ENCODE measurements around the gene PTPRZ1. TPM values are rescaled to one million over a fixed set of nuclear protein-coding genes. Genes with fewer than 3 reads are reported as not detected.

PTPRZ1 gene
- total RNA-seq, 4 donors from 2014 or later = 0.32 to 33.9 (median 11.8) TPM

GRCh38 chr7:122055073-122055472 lies 182.1 kb downstream of the PTPRZ1 start:
- no peak for TF ChIP-seq CTCF (IDR thresholded peaks at IDR 0.05)
- ATAC-seq (ENCODE audit: low FRiP score) = no peak
- DNase-seq (ENCODE audit: low spot score) = no peak

GRCh38 chr7:122056977-122057376 lies 184.0 kb downstream of the PTPRZ1 start:
- DNase-seq (ENCODE audit: low spot score) (no peak), ATAC-seq (ENCODE audit: low FRiP score) (no peak)
- no peak for TF ChIP-seq CTCF (IDR thresholded peaks at IDR 0.05)

GRCh38 chr7:122059542-122059941 lies 186.6 kb downstream of the PTPRZ1 start:
- no peak for ATAC-seq (ENCODE audit: low FRiP score)
- no peak for TF ChIP-seq CTCF (IDR thresholded peaks at IDR 0.05)

GRCh38 chr7:122063146-122063545 lies 190.2 kb downstream of the PTPRZ1 start:
- TF ChIP-seq CTCF (IDR thresholded peaks at IDR 0.05) = no peak
- ATAC-seq (ENCODE audit: low FRiP score) (no peak), DNase-seq (ENCODE audit: low spot score) (no peak)

More at GRCh38 chr7:122059542-122059941, 186.6 kb downstream of the PTPRZ1 start:
- no peak for DNase-seq (ENCODE audit: low spot score)

GRCh38 chr7:122064971-122065370 lies 192.0 kb downstream of the PTPRZ1 start:
- no peak for TF ChIP-seq CTCF (IDR thresholded peaks at IDR 0.05)
- DNase-seq (ENCODE audit: low spot score) (no peak), ATAC-seq (ENCODE audit: low FRiP score) (no peak)

- no peak for ATAC-seq (ENCODE audit: low FRiP score)
- TF ChIP-seq CTCF (IDR thresholded peaks at IDR 0.05) = no peak
- DNase-seq (ENCODE audit: low spot score) = no peak
These were observed 194.1 kb downstream of the PTPRZ1 start for GRCh38 chr7:122067077-122067476.

- ATAC-seq (ENCODE audit: low FRiP score) = no peak
- TF ChIP-seq CTCF (IDR thresholded peaks at IDR 0.05) = no peak
- DNase-seq (ENCODE audit: low spot score) = no peak
These were observed 195.1 kb downstream of the PTPRZ1 start for GRCh38 chr7:122068046-122068445.

Data from omental fat pad (tissue), 4 donors.